ENCODE measurements around the gene PMP22.

- TF ChIP-seq, protein P1, sequence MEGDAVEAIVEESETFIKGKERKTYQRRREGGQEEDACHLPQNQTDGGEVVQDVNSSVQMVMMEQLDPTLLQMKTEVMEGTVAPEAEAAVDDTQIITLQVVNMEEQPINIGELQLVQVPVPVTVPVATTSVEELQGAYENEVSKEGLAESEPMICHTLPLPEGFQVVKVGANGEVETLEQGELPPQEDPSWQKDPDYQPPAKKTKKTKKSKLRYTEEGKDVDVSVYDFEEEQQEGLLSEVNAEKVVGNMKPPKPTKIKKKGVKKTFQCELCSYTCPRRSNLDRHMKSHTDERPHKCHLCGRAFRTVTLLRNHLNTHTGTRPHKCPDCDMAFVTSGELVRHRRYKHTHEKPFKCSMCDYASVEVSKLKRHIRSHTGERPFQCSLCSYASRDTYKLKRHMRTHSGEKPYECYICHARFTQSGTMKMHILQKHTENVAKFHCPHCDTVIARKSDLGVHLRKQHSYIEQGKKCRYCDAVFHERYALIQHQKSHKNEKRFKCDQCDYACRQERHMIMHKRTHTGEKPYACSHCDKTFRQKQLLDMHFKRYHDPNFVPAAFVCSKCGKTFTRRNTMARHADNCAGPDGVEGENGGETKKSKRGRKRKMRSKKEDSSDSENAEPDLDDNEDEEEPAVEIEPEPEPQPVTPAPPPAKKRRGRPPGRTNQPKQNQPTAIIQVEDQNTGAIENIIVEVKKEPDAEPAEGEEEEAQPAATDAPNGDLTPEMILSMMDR (IDR thresholded peaks at IDR 0.05; ENCODE audit: low read length), result no peak
- TF ChIP-seq EZH2 (IDR thresholded peaks at IDR 0.05; ENCODE audit: borderline replicate concordance, low read length), result no peak
Observed at GRCh38 chr17:15236281-15237105, 28.6 kb downstream of the PMP22 start.

Measured in OCI-LY1 (cell line).